GM13976 (cell line): ENCODE results near the gene LRRC58.
"Not testable (repeated sequence)": the region's sequence is repeated elsewhere in the genome, so short reads cannot be mapped to it uniquely, and the experiment has no call there.

Source experiments
- DNase-seq: peaks from one replicate; pipeline ENCODE4 v3.0.0; 2012; ENCODE audit warnings: low spot score
- in situ Hi-C: fragments of 300-500 bp; cut with MboI; formaldehyde crosslinking; loops from one replicate; pipeline ENCODE4 v1.12.0; 2022; ENCODE audit warnings: low sequenced_read_pairs, mixed read lengths, inconsistent platforms; ENCODE audit not compliant: unreplicated experiment
- TF ChIP-seq, protein P1 (sequence below): IDR thresholded peaks from 2 replicates; pipeline ENCODE4 v1.5.1; 2012; ENCODE audit warnings: borderline replicate concordance, mild to moderate bottlenecking; ENCODE audit not compliant: insufficient read depth; ENCODE audit errors: extremely low read depth, missing control alignments, control extremely low read depth

LRRC58 gene

DNA sequence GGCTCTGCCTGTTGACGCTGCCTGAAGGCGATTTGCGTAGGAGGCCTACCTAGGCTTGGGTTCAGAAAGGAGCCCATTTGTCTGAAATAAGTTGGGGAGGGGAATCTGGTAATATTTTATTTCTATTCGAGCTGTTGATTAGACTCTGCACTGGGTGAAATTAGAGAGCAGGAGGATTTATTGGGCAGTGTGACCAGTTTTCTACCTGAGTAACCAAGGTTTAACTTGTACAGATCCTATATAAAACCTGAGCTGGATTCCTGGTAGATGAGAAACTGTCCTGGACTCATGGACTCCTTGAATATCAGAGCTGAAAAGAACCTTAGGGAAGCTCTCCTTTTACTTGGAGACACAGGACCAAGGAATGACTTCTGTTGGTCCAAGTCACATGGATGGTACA lies 44.5 kb downstream of the LRRC58 start:
- in situ Hi-C loops, result no loop called here
- TF ChIP-seq, protein P1, sequence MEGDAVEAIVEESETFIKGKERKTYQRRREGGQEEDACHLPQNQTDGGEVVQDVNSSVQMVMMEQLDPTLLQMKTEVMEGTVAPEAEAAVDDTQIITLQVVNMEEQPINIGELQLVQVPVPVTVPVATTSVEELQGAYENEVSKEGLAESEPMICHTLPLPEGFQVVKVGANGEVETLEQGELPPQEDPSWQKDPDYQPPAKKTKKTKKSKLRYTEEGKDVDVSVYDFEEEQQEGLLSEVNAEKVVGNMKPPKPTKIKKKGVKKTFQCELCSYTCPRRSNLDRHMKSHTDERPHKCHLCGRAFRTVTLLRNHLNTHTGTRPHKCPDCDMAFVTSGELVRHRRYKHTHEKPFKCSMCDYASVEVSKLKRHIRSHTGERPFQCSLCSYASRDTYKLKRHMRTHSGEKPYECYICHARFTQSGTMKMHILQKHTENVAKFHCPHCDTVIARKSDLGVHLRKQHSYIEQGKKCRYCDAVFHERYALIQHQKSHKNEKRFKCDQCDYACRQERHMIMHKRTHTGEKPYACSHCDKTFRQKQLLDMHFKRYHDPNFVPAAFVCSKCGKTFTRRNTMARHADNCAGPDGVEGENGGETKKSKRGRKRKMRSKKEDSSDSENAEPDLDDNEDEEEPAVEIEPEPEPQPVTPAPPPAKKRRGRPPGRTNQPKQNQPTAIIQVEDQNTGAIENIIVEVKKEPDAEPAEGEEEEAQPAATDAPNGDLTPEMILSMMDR, result no peak
- no peak for DNase-seq

DNA sequence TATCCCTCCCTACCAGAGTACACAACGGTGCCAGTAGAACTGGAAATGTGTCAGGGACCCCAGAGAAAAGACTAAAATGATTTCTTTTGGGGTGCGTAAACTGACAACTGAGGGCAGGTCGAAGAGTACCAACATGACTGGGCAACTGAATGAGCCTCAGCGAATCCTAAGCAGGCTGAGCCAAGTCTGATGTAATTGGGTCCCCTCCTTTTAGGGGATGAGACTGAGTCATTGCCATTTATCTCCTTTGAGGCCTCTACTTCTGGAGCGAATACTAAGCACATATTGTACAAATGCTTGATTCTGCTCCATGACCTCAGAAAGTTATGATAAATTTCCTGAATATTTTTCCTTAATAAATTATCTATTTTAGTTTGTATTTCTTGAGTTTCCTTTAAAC lies 46.8 kb downstream of the LRRC58 start:
- DNase-seq, result no peak
- in situ Hi-C loops, result no loop called here
- TF ChIP-seq, protein P1, result no peak

DNA sequence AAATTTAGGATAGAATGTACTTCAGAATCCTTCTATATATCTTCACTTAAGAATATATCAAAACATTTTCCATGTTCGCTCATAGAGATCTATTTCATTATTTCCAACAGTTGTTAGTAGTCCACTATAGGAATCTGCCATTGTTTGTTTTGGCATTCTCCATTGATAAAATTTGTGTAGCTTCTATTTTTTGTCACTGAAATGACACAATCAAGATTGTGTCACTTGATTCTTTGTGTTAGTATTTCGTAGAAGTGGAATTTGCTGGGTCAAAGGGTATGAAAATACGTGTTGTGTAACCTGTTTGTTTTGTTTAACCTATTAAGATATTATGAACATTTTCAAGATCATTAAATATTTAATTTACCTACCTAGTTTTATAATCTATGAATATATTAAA lies 48.2 kb downstream of the LRRC58 start:
- DNase-seq, result no peak
- TF ChIP-seq, protein P1, result no peak
- in situ Hi-C loops, result no loop called here

DNA sequence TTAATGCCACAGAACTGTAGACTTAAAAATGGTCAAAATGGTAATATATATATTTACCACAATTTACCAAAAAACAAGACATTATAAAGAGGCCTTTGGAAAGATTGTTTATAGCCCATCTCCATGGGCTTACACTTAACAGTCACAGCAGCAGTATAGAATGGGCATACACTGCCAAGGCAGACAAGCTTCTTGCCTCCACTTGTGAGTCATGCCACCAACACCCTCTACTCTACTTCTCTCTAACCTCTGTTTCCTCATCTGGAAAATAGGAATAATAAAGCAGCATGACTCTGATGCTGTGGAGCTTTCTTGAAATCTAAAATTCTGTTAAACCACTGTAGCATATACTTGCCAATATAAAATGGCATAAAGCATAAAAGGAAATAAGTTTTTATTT lies 49.8 kb downstream of the LRRC58 start:
- no peak for DNase-seq
- in situ Hi-C loops, result no loop called here

DNA sequence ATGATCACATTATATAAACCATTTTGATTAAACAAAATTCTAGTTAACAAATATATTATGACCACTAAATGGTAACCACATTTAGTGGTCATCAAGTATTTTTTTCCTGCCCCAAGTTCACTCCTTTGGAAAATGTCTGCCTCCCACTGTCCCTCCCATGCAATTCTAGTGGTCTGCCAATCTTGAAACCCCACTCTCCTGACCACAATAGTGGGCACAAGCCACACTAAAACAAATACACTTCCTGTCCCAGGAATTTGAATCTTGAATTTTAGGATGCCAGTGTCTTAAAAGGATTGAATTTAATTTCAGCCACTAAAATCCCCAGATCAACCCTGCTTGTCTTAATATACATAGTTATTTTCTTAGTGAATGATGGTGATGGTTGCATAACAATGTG lies 50.2 kb downstream of the LRRC58 start:
- in situ Hi-C loops, result no loop called here
- no peak for DNase-seq
- TF ChIP-seq, protein P1, result no peak

More for the DNA sequence above, 49.8 kb downstream of the LRRC58 start:
- TF ChIP-seq, protein P1, result no peak

DNA sequence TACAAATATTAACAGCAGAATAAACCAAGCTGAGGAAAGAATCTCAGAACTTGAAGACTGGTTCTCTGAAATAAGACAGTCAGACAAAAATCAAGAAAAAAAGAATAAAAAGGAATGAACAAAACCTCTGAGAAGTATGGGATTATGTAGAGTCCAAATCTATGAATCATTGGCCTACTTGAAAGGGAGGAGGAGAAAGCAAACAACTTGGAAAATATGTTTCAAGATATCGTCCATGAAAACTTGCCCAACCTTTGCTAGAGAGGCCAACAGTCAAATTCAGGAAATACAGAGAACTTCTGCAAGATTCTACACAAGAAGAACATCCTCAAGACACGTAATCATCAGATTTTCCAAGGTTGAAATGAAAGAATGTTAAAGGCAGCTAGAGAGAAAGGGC lies 57.6 kb downstream of the LRRC58 start:
- DNase-seq, in situ Hi-C loops: not testable (repeated sequence)

DNA sequence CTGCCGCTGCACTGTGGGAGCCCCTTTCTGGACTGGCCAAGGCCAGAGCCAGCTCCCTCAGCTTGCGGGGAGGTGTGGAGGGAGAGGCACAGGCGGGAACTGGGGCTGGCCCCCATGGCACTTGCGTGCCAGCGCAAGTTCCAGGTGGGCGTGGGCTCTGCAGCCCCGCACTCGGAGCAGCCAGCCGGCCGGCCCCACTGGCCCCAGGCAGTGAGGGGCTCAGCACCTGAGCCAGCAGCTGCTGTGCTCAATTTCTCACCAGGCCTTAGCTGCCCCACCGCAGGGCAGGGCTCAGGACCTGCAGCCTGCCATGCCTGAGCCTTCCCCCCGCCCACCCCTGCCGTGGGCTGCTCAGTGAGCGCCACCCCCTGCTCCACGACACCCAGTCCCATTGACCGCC lies 59.5 kb downstream of the LRRC58 start:
- TF ChIP-seq, protein P1, result no peak
- in situ Hi-C loops, result no loop called here
- DNase-seq, result no peak
